Placental pericyte (primary cell): ENCODE measurements around the gene DCT. TPM values are rescaled to one million over a fixed set of nuclear protein-coding genes. Genes with fewer than 3 reads are reported as not detected.

Source experiments
- total RNA-seq: library from RNA; depleted of rRNA; stranded (reverse); fragments of >200 nt; gene quantifications from 2 replicates; pipeline ENCODE4 v1.2.3, GENCODE V29; 2012

Gene DCT
- not detected in 2 replicates for total RNA-seq

DNA sequence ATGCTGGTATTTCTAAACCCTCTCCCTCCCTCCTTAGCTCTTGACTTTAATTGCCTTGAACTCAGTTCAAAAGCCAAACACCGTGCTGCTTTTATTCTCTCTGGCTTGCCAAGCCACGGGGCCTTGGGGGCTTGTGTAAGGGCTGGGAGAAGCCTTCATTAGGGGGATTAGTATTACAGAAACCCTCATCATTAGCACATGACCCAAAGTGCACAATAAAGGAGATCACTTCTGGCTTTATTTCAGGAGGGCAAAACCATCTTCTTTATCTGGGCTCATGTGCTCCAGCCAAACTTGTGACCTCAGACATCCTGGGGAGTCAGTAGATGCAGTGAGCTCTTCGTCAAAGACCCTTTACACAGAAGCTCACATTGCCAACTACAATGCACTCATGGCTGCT lies at the start of gene DCT:
Gene DCT, minus strand, starts transcription at position 67 of the 400 bp plus-strand sequence. CDS start 427 bp downstream, outside the sequence.

Other genes starting within 250 kb of the DCT start
- gene TGDS, start 116.5 kb upstream of the DCT start, total RNA-seq, result 17.5 and 20.6 TPM in 2 replicates
- gene GPR180, start 122.2 kb upstream of the DCT start, total RNA-seq, result 9.8 and 22.5 TPM in 2 replicates
- not detected in 2 replicates for gene SOX21, start 232.9 kb upstream of the DCT start, total RNA-seq